HEK293 (cell line): ENCODE data around the gene CAPN1.

Source experiments
- GLI2 ChIP-seq: fragments of 450-650 bp; formaldehyde crosslinking; IDR thresholded peaks from 2 replicates; pipeline ENCODE4; 2017; ENCODE audit warnings: missing biosample characterization, missing genetic modification characterization, low read depth, borderline replicate concordance
- MEIS1 ChIP-seq: sonication (generic); formaldehyde crosslinking; IDR thresholded peaks from 2 replicates; pipeline ENCODE4 v1.8.1; 2022; ENCODE audit warnings: missing genetic modification reagents, mild to moderate bottlenecking, borderline replicate concordance
- SP2 ChIP-seq: fragments of 450-650 bp; formaldehyde crosslinking; IDR thresholded peaks from 2 replicates; pipeline ENCODE4 v1.5.1; 2016; ENCODE audit warnings: missing biosample characterization, missing genetic modification characterization
- ZBTB1 ChIP-seq: fragments of 450-650 bp; formaldehyde crosslinking; IDR thresholded peaks from 2 replicates; pipeline ENCODE4 v1.5.1; 2016; ENCODE audit warnings: missing biosample characterization, missing genetic modification characterization
- ZBTB21 ChIP-seq: fragments of 450-650 bp; formaldehyde crosslinking; IDR thresholded peaks from 2 replicates; pipeline ENCODE4 v1.5.1; 2017; ENCODE audit warnings: missing biosample characterization, missing genetic modification characterization
- ZNF16 ChIP-seq: fragments of 450-650 bp; formaldehyde crosslinking; IDR thresholded peaks from 2 replicates; pipeline ENCODE4 v1.5.1; 2016; ENCODE audit warnings: low read depth, missing biosample characterization, missing genetic modification characterization
- ZNF302 ChIP-seq: fragments of 450-650 bp; formaldehyde crosslinking; IDR thresholded peaks from 2 replicates; pipeline ENCODE4 v1.5.1; 2016; ENCODE audit warnings: missing biosample characterization, missing genetic modification characterization, low read depth
- ZNF501 ChIP-seq: fragments of 450-650 bp; formaldehyde crosslinking; IDR thresholded peaks from 2 replicates; pipeline ENCODE4 v1.5.1; 2016; ENCODE audit warnings: missing biosample characterization, missing genetic modification characterization
- TF ChIP-seq, protein P1 (sequence below): fragments of 450-650 bp; formaldehyde crosslinking; IDR thresholded peaks from 2 replicates; pipeline ENCODE4 v1.5.1; 2016; ENCODE audit warnings: missing biosample characterization, missing genetic modification characterization, borderline replicate concordance
- TF ChIP-seq, protein P2 (sequence below): fragments of 450-650 bp; formaldehyde crosslinking; IDR thresholded peaks from 2 replicates; pipeline ENCODE4 v1.5.1; 2016; ENCODE audit warnings: missing biosample characterization, missing genetic modification characterization
- TF ChIP-seq, protein P3 (sequence below): fragments of 450-650 bp; formaldehyde crosslinking; IDR thresholded peaks from 2 replicates; pipeline ENCODE4 v1.5.1; 2016; ENCODE audit warnings: missing biosample characterization, missing genetic modification characterization, borderline replicate concordance
- TF ChIP-seq, protein P4 (sequence below): fragments of 450-650 bp; formaldehyde crosslinking; IDR thresholded peaks from 2 replicates; pipeline ENCODE4 v1.5.1; 2017; ENCODE audit warnings: missing biosample characterization, missing genetic modification characterization
- TF ChIP-seq, protein P5 (sequence below): fragments of 450-650 bp; formaldehyde crosslinking; IDR thresholded peaks from 2 replicates; pipeline ENCODE4 v1.5.1; 2016; ENCODE audit warnings: missing biosample characterization, missing genetic modification characterization
- TF ChIP-seq, protein P6 (sequence below): fragments of 450-650 bp; formaldehyde crosslinking; IDR thresholded peaks from 2 replicates; pipeline ENCODE4 v1.5.1; 2016; ENCODE audit warnings: missing biosample characterization, missing genetic modification characterization

DNA sequence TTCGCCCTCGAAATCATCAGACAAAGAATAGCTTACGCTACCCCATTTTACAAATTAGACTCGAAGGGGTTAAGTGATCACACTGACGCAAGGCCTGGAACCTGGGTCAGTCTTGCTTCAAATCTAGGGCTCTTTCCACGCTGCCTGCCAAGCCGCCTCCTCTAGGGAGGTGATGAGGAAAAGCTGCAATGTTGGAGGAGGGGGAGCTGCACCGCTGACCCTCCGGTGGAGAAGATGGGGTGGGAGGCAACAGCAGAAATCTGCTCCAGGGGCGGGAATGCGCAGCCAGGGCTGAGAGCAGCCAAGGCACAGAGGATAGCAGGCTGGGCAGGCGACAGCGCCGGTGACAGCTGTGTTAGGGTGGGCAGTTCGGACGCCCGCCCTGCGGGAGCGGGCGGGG is 48.0 kb upstream of the CAPN1 start:
- TF ChIP-seq, protein P1, sequence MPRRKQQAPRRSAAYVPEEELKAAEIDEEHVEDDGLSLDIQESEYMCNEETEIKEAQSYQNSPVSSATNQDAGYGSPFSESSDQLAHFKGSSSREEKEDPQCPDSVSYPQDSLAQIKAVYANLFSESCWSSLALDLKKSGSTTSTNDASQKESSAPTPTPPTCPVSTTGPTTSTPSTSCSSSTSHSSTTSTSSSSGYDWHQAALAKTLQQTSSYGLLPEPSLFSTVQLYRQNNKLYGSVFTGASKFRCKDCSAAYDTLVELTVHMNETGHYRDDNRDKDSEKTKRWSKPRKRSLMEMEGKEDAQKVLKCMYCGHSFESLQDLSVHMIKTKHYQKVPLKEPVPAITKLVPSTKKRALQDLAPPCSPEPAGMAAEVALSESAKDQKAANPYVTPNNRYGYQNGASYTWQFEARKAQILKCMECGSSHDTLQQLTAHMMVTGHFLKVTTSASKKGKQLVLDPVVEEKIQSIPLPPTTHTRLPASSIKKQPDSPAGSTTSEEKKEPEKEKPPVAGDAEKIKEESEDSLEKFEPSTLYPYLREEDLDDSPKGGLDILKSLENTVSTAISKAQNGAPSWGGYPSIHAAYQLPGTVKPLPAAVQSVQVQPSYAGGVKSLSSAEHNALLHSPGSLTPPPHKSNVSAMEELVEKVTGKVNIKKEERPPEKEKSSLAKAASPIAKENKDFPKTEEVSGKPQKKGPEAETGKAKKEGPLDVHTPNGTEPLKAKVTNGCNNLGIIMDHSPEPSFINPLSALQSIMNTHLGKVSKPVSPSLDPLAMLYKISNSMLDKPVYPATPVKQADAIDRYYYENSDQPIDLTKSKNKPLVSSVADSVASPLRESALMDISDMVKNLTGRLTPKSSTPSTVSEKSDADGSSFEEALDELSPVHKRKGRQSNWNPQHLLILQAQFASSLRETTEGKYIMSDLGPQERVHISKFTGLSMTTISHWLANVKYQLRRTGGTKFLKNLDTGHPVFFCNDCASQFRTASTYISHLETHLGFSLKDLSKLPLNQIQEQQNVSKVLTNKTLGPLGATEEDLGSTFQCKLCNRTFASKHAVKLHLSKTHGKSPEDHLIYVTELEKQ (tag by site-specific recombination) = no peak
- TF ChIP-seq ZBTB21 (no peak), SP2 (tag by site-specific recombination) (no peak), ZNF302 (tag by site-specific recombination) (no peak), ZNF16 (tag by site-specific recombination) (no peak), ZNF501 (tag by site-specific recombination) (no peak), ZBTB1 (tag by site-specific recombination) (no peak), MEIS1 (CRISPR knock-in tag) (no peak), GLI2 (no peak)
- TF ChIP-seq, protein P2, sequence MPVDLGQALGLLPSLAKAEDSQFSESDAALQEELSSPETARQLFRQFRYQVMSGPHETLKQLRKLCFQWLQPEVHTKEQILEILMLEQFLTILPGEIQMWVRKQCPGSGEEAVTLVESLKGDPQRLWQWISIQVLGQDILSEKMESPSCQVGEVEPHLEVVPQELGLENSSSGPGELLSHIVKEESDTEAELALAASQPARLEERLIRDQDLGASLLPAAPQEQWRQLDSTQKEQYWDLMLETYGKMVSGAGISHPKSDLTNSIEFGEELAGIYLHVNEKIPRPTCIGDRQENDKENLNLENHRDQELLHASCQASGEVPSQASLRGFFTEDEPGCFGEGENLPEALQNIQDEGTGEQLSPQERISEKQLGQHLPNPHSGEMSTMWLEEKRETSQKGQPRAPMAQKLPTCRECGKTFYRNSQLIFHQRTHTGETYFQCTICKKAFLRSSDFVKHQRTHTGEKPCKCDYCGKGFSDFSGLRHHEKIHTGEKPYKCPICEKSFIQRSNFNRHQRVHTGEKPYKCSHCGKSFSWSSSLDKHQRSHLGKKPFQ = no peak
- TF ChIP-seq, protein P3, sequence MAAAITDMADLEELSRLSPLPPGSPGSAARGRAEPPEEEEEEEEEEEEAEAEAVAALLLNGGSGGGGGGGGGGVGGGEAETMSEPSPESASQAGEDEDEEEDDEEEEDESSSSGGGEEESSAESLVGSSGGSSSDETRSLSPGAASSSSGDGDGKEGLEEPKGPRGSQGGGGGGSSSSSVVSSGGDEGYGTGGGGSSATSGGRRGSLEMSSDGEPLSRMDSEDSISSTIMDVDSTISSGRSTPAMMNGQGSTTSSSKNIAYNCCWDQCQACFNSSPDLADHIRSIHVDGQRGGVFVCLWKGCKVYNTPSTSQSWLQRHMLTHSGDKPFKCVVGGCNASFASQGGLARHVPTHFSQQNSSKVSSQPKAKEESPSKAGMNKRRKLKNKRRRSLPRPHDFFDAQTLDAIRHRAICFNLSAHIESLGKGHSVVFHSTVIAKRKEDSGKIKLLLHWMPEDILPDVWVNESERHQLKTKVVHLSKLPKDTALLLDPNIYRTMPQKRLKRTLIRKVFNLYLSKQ (tag by site-specific recombination) = no peak
- TF ChIP-seq, protein P4, sequence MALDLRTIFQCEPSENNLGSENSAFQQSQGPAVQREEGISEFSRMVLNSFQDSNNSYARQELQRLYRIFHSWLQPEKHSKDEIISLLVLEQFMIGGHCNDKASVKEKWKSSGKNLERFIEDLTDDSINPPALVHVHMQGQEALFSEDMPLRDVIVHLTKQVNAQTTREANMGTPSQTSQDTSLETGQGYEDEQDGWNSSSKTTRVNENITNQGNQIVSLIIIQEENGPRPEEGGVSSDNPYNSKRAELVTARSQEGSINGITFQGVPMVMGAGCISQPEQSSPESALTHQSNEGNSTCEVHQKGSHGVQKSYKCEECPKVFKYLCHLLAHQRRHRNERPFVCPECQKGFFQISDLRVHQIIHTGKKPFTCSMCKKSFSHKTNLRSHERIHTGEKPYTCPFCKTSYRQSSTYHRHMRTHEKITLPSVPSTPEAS (tag by site-specific recombination) = no peak
- TF ChIP-seq, protein P5, sequence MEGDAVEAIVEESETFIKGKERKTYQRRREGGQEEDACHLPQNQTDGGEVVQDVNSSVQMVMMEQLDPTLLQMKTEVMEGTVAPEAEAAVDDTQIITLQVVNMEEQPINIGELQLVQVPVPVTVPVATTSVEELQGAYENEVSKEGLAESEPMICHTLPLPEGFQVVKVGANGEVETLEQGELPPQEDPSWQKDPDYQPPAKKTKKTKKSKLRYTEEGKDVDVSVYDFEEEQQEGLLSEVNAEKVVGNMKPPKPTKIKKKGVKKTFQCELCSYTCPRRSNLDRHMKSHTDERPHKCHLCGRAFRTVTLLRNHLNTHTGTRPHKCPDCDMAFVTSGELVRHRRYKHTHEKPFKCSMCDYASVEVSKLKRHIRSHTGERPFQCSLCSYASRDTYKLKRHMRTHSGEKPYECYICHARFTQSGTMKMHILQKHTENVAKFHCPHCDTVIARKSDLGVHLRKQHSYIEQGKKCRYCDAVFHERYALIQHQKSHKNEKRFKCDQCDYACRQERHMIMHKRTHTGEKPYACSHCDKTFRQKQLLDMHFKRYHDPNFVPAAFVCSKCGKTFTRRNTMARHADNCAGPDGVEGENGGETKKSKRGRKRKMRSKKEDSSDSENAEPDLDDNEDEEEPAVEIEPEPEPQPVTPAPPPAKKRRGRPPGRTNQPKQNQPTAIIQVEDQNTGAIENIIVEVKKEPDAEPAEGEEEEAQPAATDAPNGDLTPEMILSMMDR (tag by site-specific recombination) = no peak
- TF ChIP-seq, protein P6, sequence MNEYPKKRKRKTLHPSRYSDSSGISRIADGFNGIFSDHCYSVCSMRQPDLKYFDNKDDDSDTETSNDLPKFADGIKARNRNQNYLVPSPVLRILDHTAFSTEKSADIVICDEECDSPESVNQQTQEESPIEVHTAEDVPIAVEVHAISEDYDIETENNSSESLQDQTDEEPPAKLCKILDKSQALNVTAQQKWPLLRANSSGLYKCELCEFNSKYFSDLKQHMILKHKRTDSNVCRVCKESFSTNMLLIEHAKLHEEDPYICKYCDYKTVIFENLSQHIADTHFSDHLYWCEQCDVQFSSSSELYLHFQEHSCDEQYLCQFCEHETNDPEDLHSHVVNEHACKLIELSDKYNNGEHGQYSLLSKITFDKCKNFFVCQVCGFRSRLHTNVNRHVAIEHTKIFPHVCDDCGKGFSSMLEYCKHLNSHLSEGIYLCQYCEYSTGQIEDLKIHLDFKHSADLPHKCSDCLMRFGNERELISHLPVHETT (tag by site-specific recombination) = no peak
